GM18526 (cell line): ENCODE data around the gene RNF17.

Source experiments
- POLR2A ChIP-seq: IDR thresholded peaks from 3 replicates; pipeline ENCODE4 v1.6.1; 2011; ENCODE audit not compliant: insufficient read length; ENCODE audit errors: extremely low read depth

Gene RNF17

GRCh38 chr13:24870380-24870760, 106.4 kb downstream of the RNF17 start:
- TF ChIP-seq POLR2A = no peak

DNA sequence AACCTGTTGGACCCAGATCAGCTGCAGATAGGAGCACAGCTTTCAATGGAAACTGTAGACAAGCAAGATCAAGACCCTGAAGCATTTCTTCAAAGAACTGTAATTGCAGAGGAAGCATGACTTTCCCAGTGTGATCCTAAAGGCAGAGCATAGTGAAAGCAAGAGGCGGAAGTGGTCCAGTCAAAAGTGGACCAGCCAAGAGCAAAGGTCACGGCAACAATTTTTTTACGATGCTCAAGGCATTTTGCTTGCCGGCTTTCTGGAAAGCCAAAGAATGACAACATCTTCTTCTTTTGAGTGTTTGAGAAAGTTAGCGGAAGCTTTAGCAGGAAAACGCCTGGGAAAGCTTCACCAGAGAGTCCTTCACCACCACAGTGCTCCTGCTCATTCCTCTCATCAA, 111.6 kb downstream of the RNF17 start:
- no peak for TF ChIP-seq POLR2A

DNA sequence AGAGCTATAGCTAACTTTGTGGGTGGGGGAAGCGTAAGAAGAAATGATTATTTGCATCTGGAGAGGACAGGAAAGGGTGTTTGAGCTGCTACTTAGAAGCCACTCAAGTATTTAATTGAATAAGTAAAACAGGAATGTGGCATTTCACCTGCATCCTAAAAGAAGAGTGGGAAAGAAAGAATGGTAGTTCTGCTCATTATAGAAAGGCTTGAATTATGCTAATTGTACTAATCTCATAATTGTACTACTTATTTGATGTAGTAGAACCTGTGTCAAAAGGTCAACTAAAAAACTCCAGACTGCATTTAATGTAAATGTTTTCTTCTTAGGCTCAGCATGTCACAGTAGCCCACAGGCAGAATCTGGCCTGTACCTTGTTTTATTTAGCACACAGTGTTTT, 113.6 kb downstream of the RNF17 start:
- no peak for TF ChIP-seq POLR2A

DNA sequence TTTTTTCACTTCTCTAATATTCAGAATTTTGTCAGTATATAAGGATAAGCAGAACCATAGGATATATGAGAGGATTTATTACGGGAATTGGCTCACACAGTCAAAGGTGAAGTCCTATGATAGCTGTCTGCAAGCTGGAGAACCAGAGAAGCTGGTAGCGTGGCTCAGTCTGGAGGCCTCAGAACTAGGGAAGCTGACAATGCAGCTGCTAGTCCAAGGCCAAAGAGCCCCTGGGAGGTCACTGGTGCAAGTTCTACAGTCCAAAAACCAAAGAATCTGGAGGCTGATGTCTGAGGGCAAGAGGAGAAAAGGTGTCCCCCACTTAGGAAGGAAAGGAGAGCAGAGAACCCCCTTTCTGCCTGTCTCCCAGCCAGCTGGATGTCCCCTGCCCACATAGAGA, 114.4 kb downstream of the RNF17 start:
- TF ChIP-seq POLR2A = no peak

DNA sequence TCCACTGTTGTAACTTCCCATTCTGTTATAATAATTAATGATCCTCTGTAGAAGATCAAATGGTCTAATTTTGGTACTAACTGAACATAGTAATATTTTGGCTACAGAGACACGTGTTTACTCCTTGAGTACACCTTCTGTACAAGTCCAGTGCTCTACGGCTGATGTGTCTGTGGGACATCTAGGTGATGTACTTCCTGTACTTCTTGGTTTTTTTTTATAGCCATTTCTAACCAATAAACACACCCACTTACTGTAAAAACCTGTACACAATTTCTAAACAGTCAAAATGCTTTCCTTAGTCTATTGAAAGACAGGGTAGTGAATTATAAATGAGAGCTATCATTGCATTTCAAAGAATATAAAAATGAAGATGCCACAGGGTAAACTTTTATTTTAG, 118.7 kb downstream of the RNF17 start:
- no peak for TF ChIP-seq POLR2A

GRCh38 chr13:24887759-24888158, 123.8 kb downstream of the RNF17 start:
- TF ChIP-seq POLR2A = no peak

DNA sequence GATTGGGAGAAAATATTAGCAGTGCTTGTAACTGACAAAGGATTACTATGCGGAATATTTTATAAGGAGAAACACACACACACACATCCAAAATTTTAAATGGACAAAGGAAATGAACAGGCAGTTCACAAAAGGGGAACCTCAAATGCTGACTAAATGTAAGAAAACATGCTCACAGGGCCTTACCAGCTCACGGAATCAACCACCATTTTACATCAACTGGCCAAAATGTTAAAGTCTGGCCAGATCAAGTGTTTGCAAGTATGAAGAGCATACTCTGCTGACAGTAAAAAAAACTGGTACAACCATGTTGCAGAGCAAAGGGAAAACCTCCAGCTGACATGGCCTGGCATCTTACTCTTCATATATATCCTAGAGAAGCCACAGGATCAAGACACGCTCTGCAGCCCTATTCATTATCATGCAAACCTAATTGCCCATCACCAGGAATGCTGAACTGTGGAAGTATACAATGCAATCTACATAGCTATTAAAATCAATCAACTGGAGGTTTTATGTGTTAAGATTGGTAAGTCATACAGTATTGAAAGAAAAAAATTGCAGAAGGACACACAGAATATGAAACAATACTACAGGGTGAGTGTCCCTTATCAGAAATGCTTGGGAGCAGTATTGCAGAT, 124.4 kb downstream of the RNF17 start:
- TF ChIP-seq POLR2A = no peak

DNA sequence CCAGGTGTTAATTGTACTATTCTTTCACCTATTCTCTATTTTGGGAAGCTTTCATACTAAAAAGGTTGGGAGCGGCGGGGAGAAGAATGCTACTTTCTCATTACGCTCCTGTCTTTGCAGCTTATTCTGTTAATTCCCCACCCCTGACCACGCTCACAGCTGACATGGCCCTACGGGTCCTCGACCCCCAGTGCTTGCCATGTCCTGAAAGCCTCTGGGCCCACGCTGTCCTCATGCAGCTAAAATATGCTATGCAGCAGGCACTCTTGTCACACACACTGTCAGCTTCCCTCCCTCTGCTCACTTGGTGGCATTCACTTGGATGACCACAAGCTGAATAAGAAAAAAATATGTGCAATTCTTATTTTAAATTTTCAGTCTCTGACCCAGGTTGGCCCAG, 126.3 kb downstream of the RNF17 start:
- no peak for TF ChIP-seq POLR2A

GRCh38 chr13:24891476-24892108, 127.6 kb downstream of the RNF17 start:
- TF ChIP-seq POLR2A = no peak

DNA sequence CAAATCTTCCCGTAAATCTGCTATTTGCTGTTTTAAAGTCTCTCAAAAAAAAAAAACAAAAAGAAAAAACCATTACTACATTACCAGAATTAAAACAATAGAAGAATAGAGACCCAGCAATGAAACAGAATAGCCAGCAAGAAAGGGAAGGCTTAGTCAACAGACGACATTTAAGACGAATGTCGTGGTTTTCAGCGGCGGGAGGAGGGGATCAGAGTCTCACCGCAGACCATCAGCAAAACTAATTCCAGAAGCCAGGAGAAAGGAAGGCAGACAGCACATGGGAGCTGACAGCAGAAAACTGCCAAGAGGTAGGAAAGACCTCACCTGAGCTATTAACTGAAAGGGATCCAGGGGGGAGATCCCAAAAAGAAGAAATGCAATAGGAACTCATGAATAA, 128.9 kb downstream of the RNF17 start:
- TF ChIP-seq POLR2A = no peak

- no peak for TF ChIP-seq POLR2A
Measured at GRCh38 chr13:24893863-24894262, 129.9 kb downstream of the RNF17 start.

DNA sequence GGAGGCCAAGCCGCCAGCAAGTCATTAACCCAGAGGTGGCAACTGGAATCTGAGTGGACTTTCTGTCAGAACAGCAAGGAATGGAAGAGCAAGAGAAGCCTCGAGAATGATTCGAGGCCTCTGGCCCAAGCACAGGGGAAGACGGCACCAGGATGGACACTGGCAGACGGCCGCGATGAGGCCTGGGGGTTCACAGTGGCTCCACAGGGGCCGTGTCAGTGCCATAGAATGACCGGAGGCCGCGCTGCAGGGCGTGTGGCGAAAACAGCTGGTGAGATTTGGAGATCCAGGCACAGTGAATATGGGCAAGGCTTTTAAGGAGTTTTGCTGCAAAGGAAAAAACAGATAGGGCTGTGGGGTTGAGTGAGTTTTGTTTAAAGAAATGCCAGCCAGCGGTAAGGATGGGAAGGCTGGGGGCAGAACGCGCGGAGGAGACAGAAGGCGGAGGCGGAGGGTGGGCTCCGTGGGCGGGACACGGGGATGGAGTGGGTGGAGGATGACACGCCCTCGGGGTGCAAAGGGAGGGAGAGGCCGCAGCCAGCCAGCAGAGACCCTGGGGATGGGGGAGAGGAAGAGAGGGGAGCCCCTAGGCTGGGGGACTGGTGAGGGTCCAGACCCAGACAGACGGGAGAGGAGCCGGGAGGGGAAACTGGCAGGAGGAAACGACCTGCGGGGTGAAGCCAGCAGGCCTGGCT, 130.5 kb downstream of the RNF17 start:
- TF ChIP-seq POLR2A = no peak

DNA sequence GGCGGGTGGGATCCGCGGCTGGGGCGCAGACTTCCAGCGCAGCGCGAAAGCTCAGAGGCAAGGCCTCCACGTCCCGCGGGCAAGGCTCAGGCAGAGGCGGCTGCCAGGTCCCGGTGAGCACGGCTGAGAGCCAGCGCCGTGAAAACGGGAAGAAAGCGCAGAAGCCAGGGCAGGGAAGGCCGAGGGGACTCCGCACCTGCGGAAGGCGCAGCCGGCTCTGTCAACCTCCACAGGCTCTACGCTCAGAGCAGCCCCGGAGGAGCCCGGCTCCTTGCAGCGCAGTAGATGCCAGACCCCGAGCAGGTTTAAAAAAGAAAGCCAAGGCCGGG, 131.0 kb downstream of the RNF17 start:
- TF ChIP-seq POLR2A = no peak

- TF ChIP-seq POLR2A = no peak
Measured at GRCh38 chr13:24896061-24896460, 132.1 kb downstream of the RNF17 start.

GRCh38 chr13:24897293-24897692, 133.3 kb downstream of the RNF17 start:
- no peak for TF ChIP-seq POLR2A

- TF ChIP-seq POLR2A = no peak
Measured at GRCh38 chr13:24899601-24900000, 135.6 kb downstream of the RNF17 start.

DNA sequence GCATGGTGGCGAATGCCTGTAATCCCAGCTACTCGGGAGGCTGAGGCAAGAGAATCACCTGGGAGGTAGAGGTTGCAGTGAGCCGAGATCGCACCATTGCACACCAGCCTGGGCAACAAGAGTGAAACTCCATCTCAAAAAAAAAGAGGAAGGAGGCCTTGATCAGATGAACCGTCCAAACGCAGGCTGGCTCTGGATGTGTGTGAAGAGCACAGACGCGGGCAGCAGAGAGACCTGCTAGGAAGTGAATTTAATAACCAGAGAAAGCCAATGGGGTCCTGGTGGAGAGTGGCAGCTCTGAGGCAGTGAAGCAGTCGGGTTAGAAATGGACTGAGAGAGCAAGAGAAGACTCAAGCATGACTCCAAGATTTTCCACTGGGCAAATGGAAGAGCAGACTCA, 136.5 kb downstream of the RNF17 start:
- TF ChIP-seq POLR2A = no peak

DNA sequence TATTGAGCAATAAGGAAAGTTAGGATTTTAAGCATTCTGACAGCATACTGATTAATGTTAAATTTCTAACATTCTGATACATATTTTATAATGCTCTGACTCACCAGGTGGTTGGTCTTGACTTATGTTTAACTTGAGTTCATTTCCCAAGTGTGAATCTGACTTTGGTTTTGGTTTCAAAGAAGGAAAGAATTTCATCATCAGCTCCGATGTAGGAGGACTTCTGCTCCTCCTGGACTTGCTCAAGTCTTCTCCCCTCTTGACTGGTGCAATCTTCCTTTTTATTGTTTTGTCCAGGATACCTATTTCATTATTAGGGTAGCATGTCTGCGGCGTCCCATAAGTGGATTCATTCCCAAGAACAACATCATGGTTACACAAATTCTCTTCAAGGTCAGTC, 141.3 kb downstream of the RNF17 start:
- TF ChIP-seq POLR2A = no peak

GRCh38 chr13:24906268-24906667, 142.3 kb downstream of the RNF17 start:
- TF ChIP-seq POLR2A = no peak
